ENCODE results near the gene SPINK5. TPM values are rescaled to one million over a fixed set of nuclear protein-coding genes. Genes with fewer than 3 reads are reported as not detected.

SPINK5 gene
- total RNA-seq, 1 donor from 2014 or later = 0.22 TPM

DNA sequence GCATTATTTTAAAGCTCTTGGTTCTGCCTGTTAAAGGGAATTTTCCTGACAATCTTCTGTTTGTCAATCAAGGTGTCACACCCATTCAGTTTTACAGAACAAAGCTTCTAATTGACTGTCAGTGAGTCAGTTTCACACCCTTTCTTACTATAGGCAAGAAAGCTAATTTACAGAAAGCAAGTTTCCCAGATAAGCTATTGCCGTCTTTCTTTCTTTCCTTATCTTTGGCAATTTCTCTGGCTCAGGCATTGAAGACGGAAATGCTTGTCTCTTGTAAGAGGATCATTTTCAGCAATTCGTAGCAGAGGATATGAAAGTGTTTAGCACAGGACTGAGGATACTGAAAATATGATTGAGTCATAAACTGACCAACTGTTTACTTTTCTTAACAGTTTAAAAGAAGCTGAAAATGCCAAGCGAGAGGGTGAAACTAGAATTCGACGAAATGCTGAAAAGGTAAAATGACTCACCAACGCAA, 27.0 kb downstream of the SPINK5 start:
- DNase-seq (no peak), ATAC-seq (no peak)
- intact Hi-C loops (cut with micrococcal nuclease) = no loop called here

DNA sequence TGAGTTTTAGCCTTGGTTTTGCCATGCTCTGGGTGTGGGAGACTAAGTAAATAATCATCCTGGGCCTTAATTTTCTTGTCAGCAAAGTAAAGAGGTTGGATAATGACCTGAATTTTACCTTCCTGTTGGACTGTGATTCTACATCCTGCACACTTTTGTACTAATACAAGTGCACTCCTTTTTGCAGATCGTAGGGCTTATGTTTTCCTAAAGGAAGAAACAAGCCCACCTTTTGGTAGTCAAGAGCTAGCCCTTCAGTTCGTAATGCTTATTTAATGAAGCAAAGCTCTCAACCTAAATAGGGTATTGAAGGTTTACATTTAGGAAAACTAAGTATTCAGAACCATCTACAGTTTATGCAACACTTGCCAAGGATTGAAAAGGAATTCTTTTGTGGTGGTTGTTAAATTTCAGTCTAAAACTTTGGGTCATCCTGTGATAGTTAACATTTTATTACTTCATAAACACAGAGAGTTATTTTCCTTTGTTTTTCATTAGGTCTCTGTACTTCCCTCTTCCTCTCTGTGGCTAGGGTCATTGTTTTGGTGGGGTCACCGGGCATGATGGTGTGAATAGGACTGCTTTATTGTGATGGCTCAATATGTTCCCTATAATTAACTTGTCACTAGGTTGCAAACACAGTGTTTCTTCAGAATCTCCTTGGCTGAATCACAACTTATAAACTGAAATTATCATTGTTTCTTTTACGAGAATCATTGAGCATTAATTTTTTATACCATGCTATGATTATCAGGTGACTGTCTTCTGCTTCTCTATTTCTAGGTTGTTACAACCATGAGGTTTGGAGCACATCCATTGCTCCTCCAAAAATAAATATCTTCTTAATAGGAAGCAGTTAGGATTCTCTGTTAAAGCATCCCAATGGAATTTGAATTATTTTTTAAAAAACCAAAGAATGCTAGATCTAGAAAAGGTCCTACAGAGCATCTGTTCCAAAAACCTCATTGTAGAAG, 28.5 kb downstream of the SPINK5 start:
- no peak for ATAC-seq
- intact Hi-C loops (cut with micrococcal nuclease) = no loop called here

DNA sequence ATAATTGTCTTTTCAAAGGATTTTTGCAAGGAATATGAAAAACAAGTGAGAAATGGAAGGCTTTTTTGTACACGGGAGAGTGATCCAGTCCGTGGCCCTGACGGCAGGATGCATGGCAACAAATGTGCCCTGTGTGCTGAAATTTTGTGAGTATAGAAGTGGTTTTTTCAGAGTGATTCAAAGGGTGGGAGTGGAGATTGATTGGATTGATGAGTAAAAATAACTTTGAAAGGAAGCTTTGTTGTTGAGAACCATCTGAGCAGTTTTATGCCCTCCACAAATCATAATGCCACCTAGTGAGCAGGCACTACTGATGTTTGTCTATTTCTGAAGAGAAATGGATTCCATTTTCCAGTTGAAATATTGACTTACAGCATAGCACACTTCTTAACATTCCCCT, 30.6 kb downstream of the SPINK5 start:
- intact Hi-C loops (cut with micrococcal nuclease) = no loop called here
- DNase-seq (no peak), ATAC-seq (no peak)

More for the DNA sequence above, 28.5 kb downstream of the SPINK5 start:
- no peak for DNase-seq

DNA sequence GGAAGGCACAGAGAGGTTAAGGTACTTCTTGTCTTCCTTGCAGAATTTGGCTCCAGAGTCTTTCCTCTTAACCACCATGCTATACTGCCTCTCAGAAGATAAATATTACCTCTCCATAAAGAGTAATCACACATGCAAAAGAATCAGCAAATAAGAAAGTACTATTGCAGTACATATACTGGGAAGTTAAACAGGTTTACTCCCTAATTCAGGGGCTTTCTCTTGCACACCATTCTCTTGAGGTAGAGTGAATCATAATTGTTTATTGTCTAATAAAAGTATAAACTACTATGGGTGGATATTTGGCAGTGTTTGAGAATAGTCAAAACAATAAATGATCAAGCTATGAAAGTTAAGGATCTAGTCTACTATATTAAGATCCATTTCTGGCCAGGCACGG, 40.4 kb downstream of the SPINK5 start:
- DNase-seq = no peak
- intact Hi-C loops (cut with micrococcal nuclease) = no loop called here
- ATAC-seq = no peak

DNA sequence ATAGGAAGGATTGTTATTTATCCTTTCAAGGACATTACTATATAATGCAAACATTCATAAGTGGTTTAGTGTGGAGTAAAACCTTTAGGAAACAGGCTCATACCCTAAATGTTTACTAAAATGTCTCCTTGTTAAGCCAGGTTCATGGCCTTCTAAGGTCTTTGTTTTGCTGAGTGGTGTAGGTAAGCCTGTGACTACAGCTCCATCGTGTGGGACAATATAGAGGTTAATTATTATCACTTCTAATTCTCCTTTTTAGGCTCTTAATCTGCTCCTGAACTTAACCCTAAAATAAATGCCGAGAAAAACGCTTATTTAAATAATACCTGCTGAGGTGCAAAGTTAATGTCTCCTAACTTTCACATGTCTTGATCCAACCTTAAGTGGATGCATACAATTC, 43.8 kb downstream of the SPINK5 start:
- intact Hi-C loops (cut with micrococcal nuclease) = loop anchor here (5.0 kb wide), 1 partner anchor 160 kb away; no protein-coding TSS in a partner anchor
- DNase-seq (no peak), ATAC-seq (no peak)

DNA sequence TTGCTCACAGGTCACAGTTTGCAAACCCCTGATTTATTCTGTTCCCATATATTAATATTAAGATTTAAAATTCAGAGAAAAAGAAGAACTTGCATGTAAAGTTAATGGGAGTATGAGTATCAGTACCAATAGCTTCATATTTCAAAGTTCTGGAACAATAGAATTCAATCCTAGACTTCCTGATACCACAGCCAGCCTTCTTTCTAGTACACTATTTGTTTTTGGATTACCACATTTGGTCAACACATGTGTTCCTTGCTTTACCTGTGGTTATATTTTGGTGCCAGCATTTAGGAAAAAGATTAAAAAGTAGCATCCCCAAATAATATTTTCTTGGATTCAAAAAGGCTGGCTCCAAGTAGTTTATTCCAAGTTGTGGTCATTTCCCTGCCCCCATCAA, 49.5 kb downstream of the SPINK5 start:
- DNase-seq = no peak
- ATAC-seq = no peak
- intact Hi-C loops (cut with micrococcal nuclease) = no loop called here

DNA sequence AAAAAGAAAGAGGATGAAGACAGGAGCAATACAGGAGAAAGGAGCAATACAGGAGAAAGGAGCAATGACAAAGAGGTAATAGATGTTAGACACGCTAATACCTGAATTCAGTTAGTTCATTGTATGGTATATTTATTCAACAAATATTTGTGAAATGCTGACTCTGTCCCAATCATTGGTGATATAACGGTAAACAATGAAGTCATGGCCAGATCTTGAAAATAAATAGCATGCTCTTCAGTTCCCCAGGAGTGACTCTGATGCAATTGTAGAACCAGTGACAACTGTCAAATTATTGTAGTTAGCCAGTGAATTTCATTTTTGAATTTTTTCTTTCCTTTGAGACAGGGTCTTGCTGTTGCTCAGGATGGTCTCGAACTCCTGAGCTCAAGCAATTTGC, 56.5 kb downstream of the SPINK5 start:
- DNase-seq (no peak), ATAC-seq (no peak)
- intact Hi-C loops (cut with micrococcal nuclease) = no loop called here

DNA sequence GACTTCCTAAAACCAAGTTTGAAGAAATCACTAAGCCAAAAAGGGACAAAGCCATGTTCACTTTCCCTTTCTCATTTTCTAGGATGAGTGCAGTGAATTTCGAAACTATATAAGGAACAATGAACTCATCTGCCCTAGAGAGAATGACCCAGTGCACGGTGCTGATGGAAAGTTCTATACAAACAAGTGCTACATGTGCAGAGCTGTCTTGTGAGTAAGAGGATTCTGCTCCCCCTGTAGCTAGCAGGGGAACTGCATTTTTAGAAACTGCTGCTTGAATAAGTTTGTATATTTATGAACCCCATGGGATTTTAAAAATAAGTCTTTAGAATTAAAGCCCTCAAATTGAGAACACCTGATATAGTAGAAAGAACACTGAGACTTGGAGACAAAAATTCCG, 61.9 kb downstream of the SPINK5 start:
- intact Hi-C loops (cut with micrococcal nuclease) = no loop called here
- no peak for DNase-seq
- ATAC-seq = no peak

DNA sequence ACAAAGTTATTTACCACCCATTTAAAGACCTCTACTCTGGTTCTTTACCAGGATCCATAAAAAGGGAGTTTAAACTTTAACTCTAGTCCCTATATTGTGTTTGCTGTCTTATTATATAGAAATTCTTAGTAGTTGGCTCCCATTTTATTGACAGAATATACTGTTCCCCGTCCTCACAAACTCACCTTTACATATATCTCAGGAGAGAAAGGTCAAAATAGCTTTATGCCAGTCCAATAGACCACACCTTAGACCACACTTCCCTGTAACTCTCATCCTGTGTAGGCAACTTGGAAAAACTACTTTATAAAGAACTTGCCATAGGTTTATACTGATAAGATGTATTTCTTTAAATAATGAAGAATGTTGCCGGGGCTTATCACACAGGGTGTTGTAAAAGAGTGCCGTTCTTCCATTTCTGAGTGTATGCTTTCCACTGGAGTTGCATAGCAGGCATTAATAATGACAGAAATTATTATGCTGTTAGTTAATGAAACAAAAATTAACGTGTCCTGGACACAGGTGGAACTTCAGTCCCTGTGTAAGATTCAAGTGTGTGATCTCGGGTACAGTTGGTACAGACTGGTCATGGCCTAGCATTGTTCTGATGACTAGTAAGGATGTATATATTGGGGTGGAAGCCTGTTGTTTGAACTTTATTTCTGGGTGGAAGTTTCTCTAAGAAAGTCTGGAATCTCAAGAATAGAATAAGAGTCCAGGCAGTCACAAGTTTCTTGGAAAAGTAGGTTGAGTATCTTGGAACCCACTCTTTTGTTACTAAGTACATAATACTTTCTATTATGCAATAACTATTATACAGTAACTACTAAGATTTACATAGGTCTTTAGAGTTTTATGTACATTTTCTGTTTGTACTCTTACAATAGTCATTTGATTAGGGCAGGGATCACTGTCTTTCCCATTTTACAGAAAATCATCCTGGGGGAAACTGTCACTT, 71.6 kb downstream of the SPINK5 start:
- DNase-seq (no peak), ATAC-seq (no peak)
- intact Hi-C loops (cut with micrococcal nuclease) = no loop called here

DNA sequence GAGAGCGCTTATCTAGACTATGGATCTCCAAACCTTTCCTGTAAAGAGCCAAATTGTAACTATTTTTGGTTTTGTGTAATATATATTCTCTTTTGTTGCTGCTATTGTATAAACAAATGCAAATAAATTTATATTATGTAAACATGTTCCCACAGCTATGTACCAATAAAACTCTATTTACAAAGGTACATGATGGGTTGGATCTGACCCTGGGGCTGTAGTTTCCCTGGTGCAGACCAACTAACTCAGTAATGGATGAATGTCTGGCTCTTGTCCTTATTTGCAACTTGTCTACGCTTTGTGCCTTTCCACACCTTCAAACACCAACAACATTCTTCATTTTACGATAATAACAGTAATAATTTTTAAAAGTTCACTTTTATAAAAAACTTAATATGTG, 77.1 kb downstream of the SPINK5 start:
- DNase-seq = no peak
- ATAC-seq = no peak
- intact Hi-C loops (cut with micrococcal nuclease) = no loop called here

DNA sequence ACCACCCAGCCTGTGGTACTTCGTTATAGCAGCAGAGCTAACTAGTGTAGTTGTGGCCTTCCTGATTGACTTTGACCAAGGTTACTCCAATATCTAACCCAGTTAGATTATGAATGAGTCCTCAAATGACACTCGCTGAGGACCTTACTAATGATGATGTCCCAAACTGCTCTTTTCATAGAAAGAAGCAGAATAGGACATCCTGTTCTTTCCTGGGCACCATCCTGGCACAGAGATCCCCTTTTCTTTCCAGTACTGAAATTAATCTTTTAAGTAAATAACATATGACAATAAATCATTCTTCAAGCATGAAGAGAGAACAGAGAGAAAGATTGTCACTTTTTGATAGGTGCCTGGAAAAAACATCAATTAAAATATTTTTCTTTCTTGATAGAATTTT, 77.9 kb downstream of the SPINK5 start:
- DNase-seq = no peak
- intact Hi-C loops (cut with micrococcal nuclease) = no loop called here
- no peak for ATAC-seq

DNA sequence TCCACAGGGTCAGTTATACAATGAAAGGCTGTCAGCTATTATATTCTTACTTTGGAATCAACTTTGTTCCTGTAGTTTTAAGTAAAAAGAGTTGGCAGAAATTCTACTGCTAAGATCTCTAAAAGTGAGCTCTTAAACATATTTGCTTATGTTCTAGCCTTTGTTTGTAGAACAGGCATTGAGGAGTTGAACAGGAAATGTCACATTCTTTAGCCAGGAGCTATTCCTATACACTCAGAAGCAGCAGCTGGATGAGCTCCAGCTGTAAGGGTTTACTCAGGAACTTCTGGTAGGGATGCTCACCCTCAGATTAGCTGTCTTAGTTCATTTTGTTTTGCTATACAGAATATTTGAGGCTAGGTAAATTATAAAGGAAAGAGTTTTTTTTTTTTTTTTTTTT, 82.1 kb downstream of the SPINK5 start:
- ATAC-seq = no peak
- DNase-seq = no peak
- intact Hi-C loops (cut with micrococcal nuclease) = no loop called here

DNA sequence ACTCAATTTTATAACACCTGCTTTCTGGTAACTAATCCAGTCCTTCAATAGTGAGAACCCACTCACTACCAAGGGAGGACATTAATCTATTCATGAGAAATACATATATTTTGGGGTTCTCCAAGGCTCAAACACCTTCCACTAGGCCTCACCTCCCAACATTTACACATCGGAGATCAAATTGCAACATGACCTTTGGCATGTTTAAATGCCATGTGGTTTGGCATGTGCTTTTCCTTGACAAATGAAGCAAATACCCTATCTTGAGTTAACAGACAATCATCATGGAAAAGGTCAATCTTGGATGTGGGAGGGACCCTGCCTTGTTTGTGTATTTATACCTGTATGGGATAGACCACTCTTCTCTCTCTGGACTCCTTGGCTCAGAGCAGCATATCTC, 82.7 kb downstream of the SPINK5 start:
- intact Hi-C loops (cut with micrococcal nuclease) = no loop called here
- no peak for DNase-seq
- no peak for ATAC-seq

DNA sequence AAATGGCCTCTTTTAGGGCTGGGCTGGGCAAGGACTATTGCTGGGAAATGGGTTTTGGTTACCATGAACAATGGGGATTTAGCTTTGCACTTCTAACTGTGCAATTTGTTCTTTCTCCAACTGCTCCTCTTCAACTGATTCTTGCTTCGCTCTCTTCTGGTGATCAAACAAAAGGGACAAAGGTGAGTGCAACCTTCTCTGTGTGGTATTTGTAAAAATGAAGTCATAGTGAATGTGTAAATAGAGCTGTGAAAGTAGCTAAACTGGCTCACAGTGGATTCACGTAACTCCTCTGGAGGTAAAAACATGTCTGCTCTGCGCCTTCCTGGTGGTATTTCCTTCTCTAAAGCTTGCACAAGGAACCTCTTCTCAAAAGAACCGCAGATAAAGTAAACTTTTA, 83.6 kb downstream of the SPINK5 start:
- intact Hi-C loops (cut with micrococcal nuclease) = no loop called here
- DNase-seq (no peak), ATAC-seq (no peak)

DNA sequence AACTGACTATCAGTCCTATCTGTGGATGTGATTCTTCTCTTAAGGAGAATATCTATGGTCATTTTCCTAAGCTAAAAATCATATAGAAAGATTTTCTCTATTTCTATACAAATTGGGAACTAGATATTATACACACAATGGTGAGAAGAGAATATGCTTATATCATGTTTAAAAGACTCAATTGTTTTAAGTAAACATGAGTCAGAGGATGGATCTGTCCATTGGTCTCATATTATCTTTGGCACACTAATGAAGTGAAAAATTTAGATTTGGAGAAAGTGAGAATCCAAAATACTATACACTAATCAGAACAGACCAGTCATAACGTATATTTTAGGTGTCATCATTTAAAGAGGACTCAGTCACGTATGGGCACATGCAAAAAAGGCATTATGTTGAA, 88.1 kb downstream of the SPINK5 start:
- intact Hi-C loops (cut with micrococcal nuclease) = no loop called here
- ATAC-seq = no peak
- DNase-seq = no peak

DNA sequence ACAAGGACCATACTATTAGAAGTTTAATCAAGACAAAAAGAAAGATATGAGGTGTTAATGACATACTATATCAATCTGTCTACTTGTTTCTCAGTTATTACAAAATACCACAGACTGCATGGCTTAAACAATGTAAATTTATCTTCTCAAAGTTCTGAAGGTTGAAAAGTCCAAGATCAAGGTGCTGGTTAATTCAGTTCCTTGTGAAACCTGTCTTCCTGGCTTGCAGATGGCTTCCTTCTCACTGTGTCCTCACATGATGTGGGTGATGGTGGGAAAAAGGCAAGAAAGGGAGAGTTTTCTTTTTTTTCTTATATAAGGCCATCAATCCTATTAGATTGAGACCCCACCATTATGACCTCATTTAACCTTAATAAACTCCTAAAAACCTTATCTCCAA, 89.0 kb downstream of the SPINK5 start:
- DNase-seq (no peak), ATAC-seq (no peak)
- intact Hi-C loops (cut with micrococcal nuclease) = no loop called here

DNA sequence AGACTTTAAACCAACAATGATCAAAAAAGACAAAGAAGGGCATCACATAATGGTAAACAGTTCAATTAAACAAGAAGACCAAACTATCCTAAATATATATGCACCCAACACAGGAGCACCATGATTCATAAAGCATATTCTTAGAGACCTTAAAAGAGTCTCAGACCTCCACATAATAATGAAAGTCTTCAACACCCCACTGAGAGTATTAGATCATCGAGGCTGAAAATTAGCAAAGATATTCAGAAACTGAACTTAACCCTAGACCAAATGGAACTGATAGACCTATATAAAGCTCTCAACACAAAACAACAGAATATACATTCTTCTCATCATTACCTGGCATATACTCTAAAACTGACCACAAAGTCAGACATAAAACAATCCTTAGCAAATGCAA, 92.8 kb downstream of the SPINK5 start:
- DNase-seq (no peak), ATAC-seq (no peak)
- intact Hi-C loops (cut with micrococcal nuclease) = no loop called here

DNA sequence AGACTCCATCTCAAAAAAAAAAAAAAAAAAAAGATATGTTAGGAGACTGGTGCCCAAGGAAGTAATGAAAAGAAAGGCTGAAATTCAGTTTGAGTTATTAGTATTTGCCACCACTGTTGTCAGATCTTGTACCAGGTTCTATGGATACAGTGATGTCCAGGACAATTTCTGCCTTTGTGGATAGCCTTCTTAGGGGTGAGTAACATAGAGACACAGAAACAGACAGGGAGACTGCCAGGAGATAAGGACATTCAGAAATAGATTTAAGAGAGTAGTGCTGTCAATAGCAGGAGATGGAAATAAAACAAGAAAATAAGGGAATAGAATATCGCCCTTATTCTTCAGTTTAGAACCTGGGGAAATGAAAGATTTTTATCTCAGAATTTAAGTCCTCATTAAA, 98.3 kb downstream of the SPINK5 start:
- ATAC-seq (peak; percentile 80), DNase-seq (no peak)
- intact Hi-C loops (cut with micrococcal nuclease) = no loop called here

DNA sequence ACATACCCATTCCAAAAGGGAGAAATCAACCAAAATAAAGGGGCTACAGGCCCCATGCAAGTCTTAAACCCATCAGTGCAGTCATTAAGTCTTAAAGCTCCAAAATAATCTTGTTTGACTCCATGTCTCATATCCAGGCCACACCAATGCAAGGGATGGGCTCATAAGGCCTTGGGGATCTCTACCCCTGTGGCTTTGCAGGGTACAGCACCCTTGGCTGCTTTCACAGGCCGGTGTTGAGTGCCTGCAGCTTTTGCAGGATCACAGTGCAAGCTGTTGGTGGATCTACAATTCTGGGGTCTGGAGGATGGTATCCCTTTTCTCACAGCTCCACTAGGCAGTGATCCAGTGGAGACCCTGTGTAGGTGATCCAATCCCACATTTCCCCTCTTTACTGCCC, 99.6 kb downstream of the SPINK5 start:
- intact Hi-C loops (cut with micrococcal nuclease) = no loop called here
- DNase-seq (no peak), ATAC-seq (no peak)
